ENCODE measurements around the gene SIN3A. TPM values are rescaled to one million over a fixed set of nuclear protein-coding genes. Genes with fewer than 3 reads are reported as not detected.
A peak's percentile ranks its signal among the peaks of the same experiment; 100 is the strongest.

Gene SIN3A
- total and polyA plus RNA-seq, 8 donors: 6.8 to 33.4 (median 21.6) TPM

GRCh38 chr15:75380773-75381172 lies 70.7 kb downstream of the SIN3A start:
- H3K9me3 ChIP-seq: no peaks in the 10 kb centered on the region

GRCh38 chr15:75371901-75372688 lies 79.4 kb downstream of the SIN3A start:
- no peak for ATAC-seq
- H3K27me3 ChIP-seq: no peaks in the 10 kb centered on the region
- 94 to 95% methylated on average over 11 of the region's 11 CpGs for WGBS, 2 donors
- TF ChIP-seq, protein P1, sequence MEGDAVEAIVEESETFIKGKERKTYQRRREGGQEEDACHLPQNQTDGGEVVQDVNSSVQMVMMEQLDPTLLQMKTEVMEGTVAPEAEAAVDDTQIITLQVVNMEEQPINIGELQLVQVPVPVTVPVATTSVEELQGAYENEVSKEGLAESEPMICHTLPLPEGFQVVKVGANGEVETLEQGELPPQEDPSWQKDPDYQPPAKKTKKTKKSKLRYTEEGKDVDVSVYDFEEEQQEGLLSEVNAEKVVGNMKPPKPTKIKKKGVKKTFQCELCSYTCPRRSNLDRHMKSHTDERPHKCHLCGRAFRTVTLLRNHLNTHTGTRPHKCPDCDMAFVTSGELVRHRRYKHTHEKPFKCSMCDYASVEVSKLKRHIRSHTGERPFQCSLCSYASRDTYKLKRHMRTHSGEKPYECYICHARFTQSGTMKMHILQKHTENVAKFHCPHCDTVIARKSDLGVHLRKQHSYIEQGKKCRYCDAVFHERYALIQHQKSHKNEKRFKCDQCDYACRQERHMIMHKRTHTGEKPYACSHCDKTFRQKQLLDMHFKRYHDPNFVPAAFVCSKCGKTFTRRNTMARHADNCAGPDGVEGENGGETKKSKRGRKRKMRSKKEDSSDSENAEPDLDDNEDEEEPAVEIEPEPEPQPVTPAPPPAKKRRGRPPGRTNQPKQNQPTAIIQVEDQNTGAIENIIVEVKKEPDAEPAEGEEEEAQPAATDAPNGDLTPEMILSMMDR (IDR thresholded peaks at IDR 0.05): no peak
- H3K9me3 ChIP-seq: no peaks in the 10 kb centered on the region
- peaks cover 6 to 17% (median 10%) of the 10 kb centered on the region in 3 donors for H3K4me1 ChIP-seq
- no peak for DNase-seq
- no peak overlapping the region for H3K27ac ChIP-seq
- intact Hi-C loops (cut with DNase I): no loop called here
- FAIRE-seq: no peak
- H3K4me3 ChIP-seq: no peak overlapping the region
- H3K36me3 ChIP-seq: peaks cover 0 to 14% (median 13%) of the 10 kb centered on the region in 3 donors

More at GRCh38 chr15:75380773-75381172, 70.7 kb downstream of the SIN3A start:
- intact Hi-C loops (cut with DNase I): no loop called here
- no peak overlapping the region for H3K27ac ChIP-seq
- TF ChIP-seq, protein P1 (IDR thresholded peaks at IDR 0.05): no peak
- no peaks in the 10 kb centered on the region for H3K4me1 ChIP-seq
- no peak overlapping the region for H3K4me3 ChIP-seq
- no peak for DNase-seq
- no peak for ATAC-seq
- peaks cover 0 to 68% (median 32%) of the 10 kb centered on the region in 3 donors for H3K36me3 ChIP-seq
- FAIRE-seq: no peak
- no peaks in the 10 kb centered on the region for H3K27me3 ChIP-seq
- WGBS, 2 donors: 77 to 79% methylated on average over 4 of the region's 4 CpGs

GRCh38 chr15:75371486-75371885 lies 80.0 kb downstream of the SIN3A start:
- Histone ChIP-seq H3K4me1 (peaks cover 6 to 17% (median 10%) of the 10 kb centered on the region in 3 donors), H3K27ac (no peak overlapping the region), H3K4me3 (no peak overlapping the region), H3K36me3 (peaks cover 0 to 13% (median 12%) of the 10 kb centered on the region in 3 donors), H3K9me3 (no peaks in the 10 kb centered on the region), H3K27me3 (no peaks in the 10 kb centered on the region)
- TF ChIP-seq, protein P1 (IDR thresholded peaks at IDR 0.05): no peak
- WGBS, 2 donors: 81 to 100% methylated on average over 1 of the region's 1 CpG
- ATAC-seq (no peak), FAIRE-seq (no peak), DNase-seq (peak in 1 of 6 donors; percentile 17)
- intact Hi-C loops (cut with DNase I): no loop called here

DNA sequence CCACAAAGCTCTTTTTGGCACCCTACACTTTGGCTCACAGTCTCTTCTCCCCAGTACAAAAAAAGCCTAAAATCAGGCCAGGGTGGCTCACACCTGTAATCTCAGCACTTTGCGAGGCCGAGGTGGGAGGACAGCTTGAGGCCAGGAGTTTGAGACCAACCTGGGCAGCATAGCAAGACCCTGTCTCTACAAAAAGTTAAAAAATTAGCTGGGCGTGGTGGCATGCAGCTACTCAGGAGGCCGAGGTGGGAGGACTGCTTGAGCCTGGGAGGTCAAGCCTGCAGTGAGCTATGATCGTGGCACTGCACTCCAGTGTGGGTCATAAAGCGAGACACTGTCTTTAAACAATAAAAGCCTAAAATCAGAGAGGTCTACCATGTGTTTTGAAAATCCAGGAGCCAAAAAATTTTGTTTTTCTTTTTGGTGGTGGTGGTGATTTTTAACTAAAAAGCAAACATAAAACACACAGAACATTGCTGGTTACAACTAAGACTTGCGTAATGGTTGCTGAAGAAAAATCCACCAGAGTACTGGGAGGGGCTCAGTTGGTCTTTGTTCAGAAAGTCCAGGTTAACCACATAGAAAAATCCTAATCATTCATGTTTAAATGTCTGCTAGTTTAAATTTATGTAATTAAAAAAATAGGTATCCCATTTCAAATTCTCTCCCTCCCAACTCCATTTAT lies 81.5 kb downstream of the SIN3A start:
- intact Hi-C loops (cut with DNase I): loop anchor here in 2 of 3 donors (5.0 to 10.0 kb wide), 2 partner anchors 312 to 315 kb away; no protein-coding TSS in a partner anchor
- no peaks in the 10 kb centered on the region for H3K9me3 ChIP-seq
- TF ChIP-seq, protein P1 (IDR thresholded peaks at IDR 0.05): no peak
- no peak overlapping the region for H3K4me3 ChIP-seq
- no peaks in the 10 kb centered on the region for H3K27me3 ChIP-seq
- peak in 1 of 6 donors; percentile 2 for DNase-seq
- 93 to 96% methylated on average over 7 of the region's 7 CpGs for WGBS, 2 donors
- H3K4me1 ChIP-seq: peaks cover 6 to 17% (median 10%) of the 10 kb centered on the region in 3 donors
- peaks cover 0 to 15% (median 12%) of the 10 kb centered on the region in 3 donors for H3K36me3 ChIP-seq
- H3K27ac ChIP-seq: peak overlapping the region in 3 of 4 donors; percentile 91 to 99 (median 96)
- no peak for FAIRE-seq
- ATAC-seq: no peak
